ENCODE results near the gene UNC5B.

GRCh38 chr10:71218651-71219050, 6.3 kb downstream of the UNC5B start:
- no peak for TF ChIP-seq CTCF (IDR thresholded peaks at IDR 0.05)
- TF ChIP-seq POLR2A (IDR thresholded peaks at IDR 0.05) = no peak
- no peak for TF ChIP-seq EP300 (IDR thresholded peaks at IDR 0.05)
- no peak for TF ChIP-seq POLR2AphosphoS5 (IDR thresholded peaks at IDR 0.05)

Data from upper lobe of left lung (tissue), 4 donors.